A673 (cell line): ENCODE measurements around the gene JOSD2. TPM values are rescaled to one million over a fixed set of nuclear protein-coding genes. Genes with fewer than 3 reads are reported as not detected.
A peak's percentile ranks its signal among the peaks of the same experiment; 100 is the strongest.

Source experiments
- Bru-seq: library from RNA; stranded (reverse); fragments of 400-500 nt; gene quantifications from one replicate; lab custom pipeline; 2021; lab: Mats Ljungman, UMichigan
- BruChase-seq, 2 experiments: library from RNA; stranded (reverse); fragments of 400-500 nt; gene quantifications; one replicate each; lab custom pipeline; 2021; lab: Mats Ljungman, UMichigan
- BruUV-seq: library from RNA; stranded (reverse); fragments of 400-500 nt; replicated peaks from 2 replicates; lab custom pipeline; 2021; lab: Mats Ljungman, UMichigan
- CTCF ChIA-PET: fragments of 300-600 bp; sonication (Branson Sonifier 250); formaldehyde crosslinking; loops from one replicate; lab custom pipeline; 2022; ENCODE audit warnings: antibody characterized with exemption; lab: Charles Lee
- POLR2A ChIA-PET: fragments of 300-600 bp; sonication (Branson Sonifier 250); formaldehyde crosslinking; loops from one replicate; lab custom pipeline; 2022; ENCODE audit warnings: antibody characterized with exemption; ENCODE audit not compliant: low non-redundant PET; lab: Charles Lee
- DNase-seq: peaks from one replicate; pipeline ENCODE4 v3.0.0-alpha.2; 2015; ENCODE audit warnings: low spot score
- H3K27ac ChIP-seq: fragments of 200-600 bp; sonication (generic); 2 replicates; pipeline ENCODE4 v1.5.1; 2016; ENCODE audit warnings: mixed run types, low read depth, mild to moderate bottlenecking, mixed read lengths, antibody characterized with exemption, low read length; ENCODE audit not compliant: poor library complexity, severe bottlenecking
- H3K27me3 ChIP-seq: fragments of 200-600 bp; sonication (generic); replicated peaks from 2 replicates; pipeline ENCODE4 v1.6.1; 2017; ENCODE audit warnings: mixed run types, low read depth, mild to moderate bottlenecking, mixed read lengths, antibody characterized with exemption, low read length; ENCODE audit not compliant: insufficient read depth, poor library complexity
- H3K36me3 ChIP-seq: fragments of 200-600 bp; sonication (generic); 2 replicates; pipeline ENCODE4 v1.6.1; 2016; ENCODE audit warnings: mixed run types, mild to moderate bottlenecking, mixed read lengths, antibody characterized with exemption, low read length; ENCODE audit not compliant: insufficient read depth, poor library complexity, severe bottlenecking
- H3K4me1 ChIP-seq: fragments of 200-600 bp; sonication (generic); 2 replicates; pipeline ENCODE4 v1.6.1; 2017; ENCODE audit warnings: mixed run types, mild to moderate bottlenecking, mixed read lengths, antibody characterized with exemption, low read length; ENCODE audit not compliant: insufficient read depth, poor library complexity, severe bottlenecking
- H3K4me3 ChIP-seq: fragments of 200-600 bp; sonication (generic); 2 replicates; pipeline ENCODE4 v1.5.1; 2016; ENCODE audit warnings: low read depth, mixed run types, mild to moderate bottlenecking, mixed read lengths, low read length; ENCODE audit not compliant: poor library complexity, severe bottlenecking
- H3K9me3 ChIP-seq: fragments of 200-600 bp; sonication (generic); 2 replicates; pipeline ENCODE4 v1.6.1; 2016; ENCODE audit warnings: mixed run types, low read depth, mild to moderate bottlenecking, mixed read lengths, antibody characterized with exemption, low read length; ENCODE audit not compliant: poor library complexity, severe bottlenecking
- CTCF ChIP-seq: fragments of 300-800, 200-600 bp; sonication (generic); conservative IDR thresholded peaks from 2 replicates; pipeline ENCODE4 v1.5.1; 2017; ENCODE audit warnings: low read depth, mild to moderate bottlenecking, antibody characterized with exemption, low read length, moderate library complexity, mixed read lengths
- EZH2 ChIP-seq: fragments of 200-600 bp; sonication (generic); IDR thresholded peaks from 2 replicates; pipeline ENCODE4 v1.6.1; 2017; ENCODE audit warnings: borderline replicate concordance, low read depth, mild to moderate bottlenecking, mixed read lengths, antibody characterized with exemption, low read length; ENCODE audit not compliant: poor library complexity, severe bottlenecking
- intact Hi-C: fragments of 100-400 bp; cut with micrococcal nuclease; formaldehyde crosslinking; loops from one replicate; pipeline ENCODE4 v1.10.0; 2022; ENCODE audit not compliant: unreplicated experiment
- long read RNA-seq: library from polyadenylated mRNA; stranded (forward); transcript quantifications from one replicate; pipeline ENCODE4 v2.0.0, GENCODE V29; 2022
- total RNA-seq: library from RNA; stranded (reverse); gene quantifications from 2 replicates; pipeline ENCODE4 v1.2.3, GENCODE V29; 2021

The JOSD2 gene, protein sequence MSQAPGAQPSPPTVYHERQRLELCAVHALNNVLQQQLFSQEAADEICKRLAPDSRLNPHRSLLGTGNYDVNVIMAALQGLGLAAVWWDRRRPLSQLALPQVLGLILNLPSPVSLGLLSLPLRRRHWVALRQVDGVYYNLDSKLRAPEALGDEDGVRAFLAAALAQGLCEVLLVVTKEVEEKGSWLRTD
- total RNA-seq: 26.8 and 31.9 TPM in 2 replicates
- Bru-seq, nascent RNA: percentile 42 among the genes with signal in this experiment
- percentile 46 among the genes with signal in this experiment for BruChase-seq, experiment 1, labeled RNA remaining after a 2-hour chase
- percentile 52 among the genes with signal in this experiment for BruChase-seq, experiment 2, labeled RNA remaining after a 6-hour chase
- long read RNA-seq, transcript JOSD2-204 (5 exons, 996 nt): major isoform, 23 of 31 reads
- long read RNA-seq, partial matches to known transcripts: 0 of 31 reads
- long read RNA-seq, other reads (novel, unspliced or antisense): 2 of 31 reads

GRCh38 chr19:50511069-50511822 lies at the start of gene JOSD2:
TSS of gene JOSD2 (minus strand) at chr19:50511191. CDS start at chr19:50510431, 760 bp downstream.
- TF ChIP-seq EZH2: no peak
- no peak for TF ChIP-seq CTCF
- intact Hi-C loops: loop anchor here (5.0 kb wide), 1 partner anchor 134 kb away; the partner anchor contains the start of gene NR1H2
- ChIA-PET POLR2A (interaction anchor here (0.5 to 0.6 kb wide), 3 partner anchors 38 to 134 kb away, joined by 3 to 12 read pairs (median 3); no protein-coding TSS in a partner anchor), CTCF (interaction anchor here (0.5 to 1.2 kb wide), 4 partner anchors 26 to 848 kb away, joined by 3 read pairs; no protein-coding TSS in a partner anchor)
- Histone ChIP-seq H3K9me3 (no peaks in the 10 kb centered on the region), H3K36me3 (no peaks in the 10 kb centered on the region), H3K27me3 (no peaks in the 10 kb centered on the region), H3K27ac (peak within 1 kb of the TSS; percentile 90), H3K4me1 (peaks cover 6% of the 10 kb centered on the region), H3K4me3 (peak within 1 kb of the TSS; percentile 63)
- peak; percentile 100 for DNase-seq
- no TSS peak for BruUV-seq

DNA sequence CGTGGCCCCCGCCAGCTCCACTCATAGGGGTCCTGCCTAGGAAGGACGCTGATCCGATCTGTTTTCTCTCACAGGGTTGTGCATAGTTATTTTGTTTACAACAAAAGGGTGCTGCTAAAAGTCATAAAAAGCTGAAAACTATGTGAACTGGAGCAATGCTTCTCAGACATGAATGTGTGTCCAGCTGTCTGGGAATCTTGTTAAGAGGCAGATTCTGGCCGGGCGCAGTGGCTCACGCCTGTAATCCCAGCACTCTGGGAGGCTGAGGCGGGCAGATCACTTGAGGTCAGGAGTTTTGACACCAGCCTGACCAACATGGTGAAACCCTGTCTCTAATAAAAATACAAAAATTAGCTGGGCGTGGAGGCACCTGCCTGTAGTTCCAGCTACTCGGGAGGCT lies 48.6 kb upstream of the JOSD2 start:
- BruUV-seq: no TSS peak
- ChIA-PET POLR2A (no interaction called here), CTCF (interaction anchor here (1.6 kb wide), 1 partner anchor 22 kb away, joined by 3 read pairs; no protein-coding TSS in a partner anchor)
- Histone ChIP-seq H3K4me3 (no peak overlapping the region), H3K27ac (no peak overlapping the region), H3K36me3 (no peaks in the 10 kb centered on the region), H3K27me3 (no peaks in the 10 kb centered on the region), H3K9me3 (no peaks in the 10 kb centered on the region), H3K4me1 (peaks cover 11% of the 10 kb centered on the region)
- TF ChIP-seq EZH2 (no peak), CTCF (no peak)
- DNase-seq: no peak
- intact Hi-C loops: no loop called here

DNA sequence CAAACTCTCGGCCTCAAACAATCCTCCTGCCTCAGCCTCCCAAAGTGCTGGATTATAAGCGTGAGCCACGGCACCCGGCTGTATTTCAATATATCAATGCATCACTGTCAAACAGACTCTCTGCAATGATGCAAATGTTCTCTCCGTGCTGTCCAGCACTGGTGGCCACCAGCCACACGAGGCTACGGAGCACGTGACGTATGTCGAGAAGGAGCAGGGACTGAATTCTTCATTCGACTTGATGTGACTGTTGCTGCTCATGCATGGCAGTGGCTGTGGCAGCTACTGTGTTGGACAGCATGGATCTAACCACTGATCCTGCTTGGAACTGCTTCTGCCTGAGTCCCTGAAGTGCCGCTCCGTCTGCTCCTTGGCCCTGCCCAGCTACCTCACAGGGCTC lies 47.5 kb upstream of the JOSD2 start:
- intact Hi-C loops: no loop called here
- ChIA-PET POLR2A (interaction anchor here (0.7 kb wide), 1 partner anchor 172 kb away, joined by 7 read pairs; no protein-coding TSS in a partner anchor), CTCF (no interaction called here)
- TF ChIP-seq CTCF: no peak
- TF ChIP-seq EZH2: no peak
- Histone ChIP-seq H3K27ac (no peak overlapping the region), H3K36me3 (no peaks in the 10 kb centered on the region), H3K27me3 (no peaks in the 10 kb centered on the region), H3K4me3 (no peak overlapping the region), H3K9me3 (no peaks in the 10 kb centered on the region), H3K4me1 (peaks cover 11% of the 10 kb centered on the region)
- DNase-seq: no peak
- no TSS peak for BruUV-seq
